Measurements from ENCODE around the gene VENTX.

DNA sequence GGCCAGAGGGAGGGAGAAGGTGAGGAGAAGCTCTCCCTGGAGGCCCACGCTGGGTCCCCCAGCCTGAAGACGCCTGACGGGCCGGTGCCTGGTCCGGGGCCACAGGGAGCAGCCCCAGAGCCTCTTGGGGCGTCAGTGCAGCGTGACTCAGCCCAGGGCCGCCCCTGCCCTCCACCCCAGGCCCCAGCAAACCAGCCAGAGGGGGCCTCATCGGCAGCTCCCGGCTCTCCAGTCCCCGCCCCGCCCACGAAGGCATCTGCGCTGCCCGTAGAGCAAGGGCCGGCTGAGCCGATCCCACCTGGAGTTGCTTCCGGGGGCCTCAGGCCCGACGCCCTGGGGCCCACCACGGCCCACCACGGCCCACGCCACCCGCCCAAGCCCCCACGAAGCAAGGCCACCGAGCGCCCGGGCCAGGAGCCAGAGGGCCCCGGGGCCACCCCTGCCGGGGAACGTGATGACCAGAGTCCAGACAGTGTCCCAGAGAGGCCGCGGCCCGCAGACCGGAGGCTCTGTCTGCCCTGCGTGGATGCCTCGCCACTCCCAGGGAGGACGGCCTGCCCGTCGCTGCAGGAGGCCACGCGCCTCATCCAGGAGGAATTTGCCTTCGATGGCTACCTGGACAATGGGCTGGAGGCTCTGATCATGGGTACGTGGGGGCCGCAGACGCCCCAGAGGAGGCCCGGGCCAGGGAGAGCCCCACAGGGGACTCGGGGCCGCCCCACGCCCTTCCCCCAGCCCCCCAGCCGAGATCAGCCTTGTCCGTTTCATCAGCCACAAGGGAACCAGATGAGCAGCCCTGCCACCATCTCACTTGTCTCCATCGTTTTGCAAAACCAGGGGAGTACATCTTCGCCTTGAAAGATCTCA lies 38.8 kb upstream of the VENTX start:
- no peak for TF ChIP-seq POLR2AphosphoS5 (IDR thresholded peaks at IDR 0.05)
- TF ChIP-seq, protein P1, sequence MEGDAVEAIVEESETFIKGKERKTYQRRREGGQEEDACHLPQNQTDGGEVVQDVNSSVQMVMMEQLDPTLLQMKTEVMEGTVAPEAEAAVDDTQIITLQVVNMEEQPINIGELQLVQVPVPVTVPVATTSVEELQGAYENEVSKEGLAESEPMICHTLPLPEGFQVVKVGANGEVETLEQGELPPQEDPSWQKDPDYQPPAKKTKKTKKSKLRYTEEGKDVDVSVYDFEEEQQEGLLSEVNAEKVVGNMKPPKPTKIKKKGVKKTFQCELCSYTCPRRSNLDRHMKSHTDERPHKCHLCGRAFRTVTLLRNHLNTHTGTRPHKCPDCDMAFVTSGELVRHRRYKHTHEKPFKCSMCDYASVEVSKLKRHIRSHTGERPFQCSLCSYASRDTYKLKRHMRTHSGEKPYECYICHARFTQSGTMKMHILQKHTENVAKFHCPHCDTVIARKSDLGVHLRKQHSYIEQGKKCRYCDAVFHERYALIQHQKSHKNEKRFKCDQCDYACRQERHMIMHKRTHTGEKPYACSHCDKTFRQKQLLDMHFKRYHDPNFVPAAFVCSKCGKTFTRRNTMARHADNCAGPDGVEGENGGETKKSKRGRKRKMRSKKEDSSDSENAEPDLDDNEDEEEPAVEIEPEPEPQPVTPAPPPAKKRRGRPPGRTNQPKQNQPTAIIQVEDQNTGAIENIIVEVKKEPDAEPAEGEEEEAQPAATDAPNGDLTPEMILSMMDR (IDR thresholded peaks at IDR 0.05) = no peak
- TF ChIP-seq POLR2A (IDR thresholded peaks at IDR 0.05) = no peak

Data from sigmoid colon (tissue), 4 donors.